Esophagus muscularis mucosa (tissue), 4 donors: Measurements from ENCODE around the gene SLC26A1. TPM values are rescaled to one million over a fixed set of nuclear protein-coding genes. Genes with fewer than 3 reads are reported as not detected.

Experiments
- DNase-seq: peaks from one replicate; pipeline ENCODE4 v3.0.0-alpha.2; 2017; ENCODE audit errors: extremely low spot score
- H3K27ac ChIP-seq, 4 donors: fragments of 200-600 bp; sonication (generic); replicated peaks in 1 of 4; 1 replicate in 3 of 4; 2 replicates in 1 of 4; pipeline ENCODE4 v1.5.1; 2016 to 2019; ENCODE audit warnings: mild to moderate bottlenecking in 1 of 4
- H3K27me3 ChIP-seq, 4 donors: fragments of 200-600 bp; sonication (generic); one replicate each; pipeline versions ENCODE4 v1.5.1 to v1.6.0; 2016 to 2019
- H3K36me3 ChIP-seq, 4 donors: fragments of 200-600 bp; sonication (generic); one replicate each; pipeline ENCODE4 v1.5.1; 2016 to 2019
- H3K4me1 ChIP-seq, 4 donors: fragments of 200-600 bp; sonication (generic); one replicate each; pipeline ENCODE4 v1.5.1; 2016 to 2019
- H3K4me3 ChIP-seq, 4 donors: fragments of 200-600 bp; sonication (generic); 1 replicate in 2 of 4; 2 replicates in 2 of 4; pipeline ENCODE4 v1.5.1; 2016 to 2019; ENCODE audit warnings: mild to moderate bottlenecking in 4 of 4, moderate library complexity in 1 of 4
- H3K9me3 ChIP-seq, 4 donors: fragments of 200-600 bp; sonication (generic); 1 replicate in 3 of 4; 2 replicates in 1 of 4; pipeline ENCODE4 v1.5.1; 2016 to 2019
- CTCF ChIP-seq, 3 experiments: fragments of 200-600 bp in 2 of 3; fragments of 450-650 bp in 1 of 3; sonication (generic) in 2 of 3; IDR thresholded peaks; one replicate each; pipeline ENCODE4 v1.5.1; 2017 to 2019; ENCODE audit warnings: antibody characterized with exemption in 3 of 3, mild to moderate bottlenecking in 2 of 3, moderate library complexity in 1 of 3
- EP300 ChIP-seq: sonication (generic); formaldehyde crosslinking; IDR thresholded peaks from one replicate; pipeline ENCODE4 v1.6.1; 2017; ENCODE audit warnings: antibody characterized with exemption
- POLR2A ChIP-seq: fragments of 450-650 bp; IDR thresholded peaks from one replicate; pipeline ENCODE4 v1.6.1; 2017; ENCODE audit warnings: antibody characterized with exemption, moderate library complexity, mild to moderate bottlenecking, low read depth
- POLR2AphosphoS5 ChIP-seq, 2 donors: sonication (generic); formaldehyde crosslinking; IDR thresholded peaks; one replicate each; pipeline ENCODE4 v1.6.1; 2017; ENCODE audit warnings: antibody characterized with exemption in 2 of 2
- WGBS: methylation state at CpG from one replicate; pipeline ENCODE4 v1.1.5; 2018; 5-methylcytosine and 5-hydroxymethylcytosine counted together
- intact Hi-C: fragments of 100-400 bp; cut with DNase I; formaldehyde crosslinking; loops from one replicate; pipeline ENCODE4 v1.15.1; 2023
- total RNA-seq, 4 donors: library from RNA; depleted of rRNA; stranded (reverse); fragments of >200 nt; gene quantifications; one replicate each; pipeline versions ENCODE4 v1.1.0 to v1.2.1, GENCODE V29; 2016

SLC26A1 gene
- total RNA-seq, 4 donors from 2014 or later, result 0.06 TPM; not detected in 3

GRCh38 chr4:998096-998691 lies 5.0 kb upstream of the SLC26A1 start:
- Histone ChIP-seq H3K4me3 (no peak overlapping the region), H3K27me3 (peaks cover 13 to 74% (median 44%) of the 10 kb centered on the region in 4 donors), H3K9me3 (no peaks in the 10 kb centered on the region), H3K4me1 (peaks cover 15 to 39% (median 33%) of the 10 kb centered on the region in 4 donors), H3K27ac (no peak overlapping the region), H3K36me3 (no peaks in the 10 kb centered on the region)
- no peak for TF ChIP-seq CTCF (IDR thresholded peaks at IDR 0.05)
- TF ChIP-seq EP300, result no peak
- TF ChIP-seq POLR2A, result no peak
- TF ChIP-seq POLR2AphosphoS5 (IDR thresholded peaks at IDR 0.05), result no peak
- intact Hi-C loops, result no loop called here
- WGBS, result 71% methylated on average over 9 of the region's 12 CpGs
- no peak for DNase-seq

- WGBS, result 0% methylated on average over 29 of the region's 68 CpGs
- peaks cover 10 to 36% (median 29%) of the 10 kb centered on the region in 4 donors for H3K4me1 ChIP-seq
- H3K4me3 ChIP-seq, result peak overlapping the region; percentile 45 to 56 (median 46)
- DNase-seq, result no peak
- no peak for TF ChIP-seq POLR2AphosphoS5 (IDR thresholded peaks at IDR 0.05)
- TF ChIP-seq POLR2A, result no peak
- no peaks in the 10 kb centered on the region for H3K36me3 ChIP-seq
- peaks cover 7 to 67% (median 37%) of the 10 kb centered on the region in 4 donors for H3K27me3 ChIP-seq
- no peak overlapping the region for H3K27ac ChIP-seq
- H3K9me3 ChIP-seq, result no peaks in the 10 kb centered on the region
- intact Hi-C loops, result no loop called here
Observed at GRCh38 chr4:997375-998071, 4.3 kb upstream of the SLC26A1 start.

GRCh38 chr4:996997-997374 lies 3.8 kb upstream of the SLC26A1 start:
- Histone ChIP-seq H3K4me1 (peaks cover 6 to 33% (median 25%) of the 10 kb centered on the region in 4 donors), H3K27ac (no peak overlapping the region), H3K27me3 (peaks cover 2 to 62% (median 32%) of the 10 kb centered on the region in 4 donors), H3K9me3 (no peaks in the 10 kb centered on the region), H3K36me3 (peaks cover 0 to 4% (median 1%) of the 10 kb centered on the region in 4 donors), H3K4me3 (peak overlapping the region; percentile 45 to 56 (median 46))
- intact Hi-C loops, result no loop called here
- no peak for DNase-seq
- TF ChIP-seq CTCF (IDR thresholded peaks at IDR 0.05) (no peak), POLR2A (no peak), POLR2AphosphoS5 (IDR thresholded peaks at IDR 0.05) (no peak), EP300 (no peak)
- 8% methylated on average over 15 of the region's 25 CpGs for WGBS

- H3K4me3 ChIP-seq, result no peak overlapping the region
- H3K27ac ChIP-seq, result no peak overlapping the region
- no peak for DNase-seq
- WGBS, result 65% methylated on average over 11 of the region's 15 CpGs
- peaks cover 6 to 31% (median 21%) of the 10 kb centered on the region in 4 donors for H3K4me1 ChIP-seq
- no peak for TF ChIP-seq POLR2A
- no peak for TF ChIP-seq EP300
- no peak for TF ChIP-seq CTCF (IDR thresholded peaks at IDR 0.05)
- TF ChIP-seq POLR2AphosphoS5 (IDR thresholded peaks at IDR 0.05), result no peak
- H3K9me3 ChIP-seq, result no peaks in the 10 kb centered on the region
- H3K36me3 ChIP-seq, result peaks cover 0 to 11% (median 5%) of the 10 kb centered on the region in 4 donors
- H3K27me3 ChIP-seq, result peaks cover 0 to 55% (median 25%) of the 10 kb centered on the region in 4 donors
- intact Hi-C loops, result no loop called here
Observed at GRCh38 chr4:996030-996996, 3.1 kb upstream of the SLC26A1 start.
